HepG2 (cell line): ENCODE results near the gene KCNK15. TPM values are rescaled to one million over a fixed set of nuclear protein-coding genes. Genes with fewer than 3 reads are reported as not detected.

Experiments
- ATAC-seq: fragments of 200-7000 bp; cut with Tn5 transposase; 3 replicates; pipeline ENCODE4 v1.9.1; 2020; ENCODE audit warnings: mild to moderate bottlenecking, moderate library complexity
- BruUV-seq: library from RNA; stranded (reverse); fragments of 400-500 nt; replicated peaks from 2 replicates; lab custom pipeline; 2021; lab: Mats Ljungman, UMichigan
- CTCF ChIA-PET: fragments of 300-600 bp; formaldehyde crosslinking; extraction: SDS; loops from one replicate; lab custom pipeline; 2021; ENCODE audit warnings: low total read pairs, inconsistent platforms, low intra/inter-chr PET ratio; lab: Yijun Ruan, JAX
- POLR2A ChIA-PET: fragments of 350-600 bp; sonication (Branson Sonifier 250); formaldehyde crosslinking; loops from one replicate; lab custom pipeline; 2020; ENCODE audit warnings: antibody characterized with exemption, inconsistent platforms; lab: Yijun Ruan, JAX
- DNase-seq: peaks from one replicate; pipeline ENCODE4 v3.0.0-alpha.2; 2015; ENCODE audit warnings: low spot score
- FAIRE-seq: peaks from 3 replicates; lab custom pipeline; 2011; peaks lifted over from hg19 to GRCh38; lab: Jason Lieb, UNC
- H2AFZ ChIP-seq: one replicate; pipeline ENCODE4 v1.6.1; 2011; ENCODE audit warnings: low read length, inconsistent platforms
- H3K27ac ChIP-seq: fragments of 300-600 bp; 3 replicates; pipeline ENCODE4 v1.8.0; 2011; ENCODE audit warnings: mixed run types, mild to moderate bottlenecking, mixed read lengths, low read length, inconsistent platforms; ENCODE audit not compliant: insufficient read depth; ENCODE audit errors: extremely low read length
- H3K27me3 ChIP-seq, 2 experiments: fragments of 200-600 bp in 1 of 2; 2 replicates in 1 of 2; 3 replicates in 1 of 2; pipeline versions ENCODE4 v1.6.0 to v1.8.0; 2011; ENCODE audit warnings: low read length in 2 of 2, mild to moderate bottlenecking in 2 of 2, moderate library complexity in 2 of 2, inconsistent platforms in 1 of 2; ENCODE audit not compliant: insufficient read depth in 2 of 2, control insufficient read depth in 1 of 2
- H3K36me3 ChIP-seq, 2 experiments: fragments of 200-600 bp in 1 of 2; replicated peaks in 1 of 2; 2 replicates in 1 of 2; 3 replicates in 1 of 2; pipeline versions ENCODE4 v1.5.1 to v1.8.0; 2011; ENCODE audit warnings: low read length in 2 of 2, inconsistent platforms in 1 of 2; ENCODE audit not compliant: insufficient read depth in 2 of 2, control insufficient read depth in 1 of 2
- H3K4me1 ChIP-seq: 2 replicates; pipeline ENCODE4 v1.5.1; 2012; ENCODE audit warnings: low read length, inconsistent platforms; ENCODE audit not compliant: insufficient read depth
- H3K4me2 ChIP-seq: 2 replicates; pipeline ENCODE4 v1.6.0; 2011; ENCODE audit warnings: low read depth, low read length, inconsistent platforms
- H3K4me3 ChIP-seq, 3 experiments: fragments of 200-600 bp in 1 of 3; sonication (generic), shearing (Covaris generic) in 1 of 3; replicated peaks in 1 of 3; 2 replicates each; pipeline ENCODE4 v1.5.1; 2011 to 2016; ENCODE audit warnings: low read length in 3 of 3, inconsistent platforms in 2 of 3, low read depth in 2 of 3, mild to moderate bottlenecking in 2 of 3, control low read depth in 1 of 3, mixed read lengths in 1 of 3; ENCODE audit not compliant: insufficient read depth in 1 of 3
- H3K79me2 ChIP-seq: one replicate; pipeline ENCODE4 v1.6.1; 2011; ENCODE audit warnings: low read length, inconsistent platforms; ENCODE audit not compliant: insufficient read depth
- H3K9ac ChIP-seq: 2 replicates; pipeline ENCODE4 v1.6.0; 2011; ENCODE audit warnings: mild to moderate bottlenecking, low read depth, low read length, inconsistent platforms; ENCODE audit not compliant: insufficient read depth
- H3K9me3 ChIP-seq: 2 replicates; pipeline ENCODE4 v1.5.1; 2012; ENCODE audit warnings: mild to moderate bottlenecking, low read length
- H4K20me1 ChIP-seq: 2 replicates; pipeline ENCODE4 v1.6.0; 2011; ENCODE audit warnings: inconsistent platforms, mild to moderate bottlenecking, low read length, moderate library complexity; ENCODE audit not compliant: insufficient read depth
- CREM ChIP-seq, 2 experiments: sonication (generic) in 1 of 2; formaldehyde crosslinking in 1 of 2; IDR thresholded peaks; 2 replicates each; pipeline versions ENCODE4 v1.4.0 to v1.6.1; 2016 to 2020; ENCODE audit warnings: antibody characterized with exemption in 1 of 2, mild to moderate bottlenecking in 1 of 2, missing genetic modification reagents in 1 of 2
- CTCF ChIP-seq: sonication (generic); formaldehyde crosslinking; IDR thresholded peaks from 2 replicates; pipeline ENCODE4 v1.5.0; 2020; ENCODE audit warnings: mild to moderate bottlenecking, missing genetic modification reagents, moderate library complexity
- STAG1 ChIP-seq: sonication (generic); formaldehyde crosslinking; IDR thresholded peaks from 2 replicates; pipeline ENCODE4 v1.4.0; 2020; ENCODE audit warnings: missing genetic modification reagents
- ZNF138 ChIP-seq: sonication (generic); formaldehyde crosslinking; IDR thresholded peaks from 2 replicates; pipeline ENCODE4 v1.5.0; 2020; ENCODE audit warnings: mild to moderate bottlenecking, low read depth, missing genetic modification reagents
- WGBS: methylation state at CpG from one replicate; pipeline ENCODE4 v1.1.6; 2017; ENCODE audit warnings: low lambda C conversion rate; 5-methylcytosine and 5-hydroxymethylcytosine counted together
- in situ Hi-C: cut with HindIII; loops from 2 replicates; pipeline ENCODE4 v1.10.0; 2017; ENCODE audit warnings: low pct_unique_long_range_greater_than_20kb; ENCODE audit not compliant: extremely low pct_ligation_motif_present
- intact Hi-C: fragments of 100-400 bp; cut with micrococcal nuclease; formaldehyde crosslinking; loops from one replicate; pipeline ENCODE4 v1.10.0; 2022; ENCODE audit not compliant: unreplicated experiment
- polyA plus RNA-seq, 8 experiments: library from polyadenylated mRNA; depleted of rRNA in 3 of 8; stranded (reverse) in 7 of 8; unstranded in 1 of 8; fragments of >200 nt; fragmentation: Illumina TruSeq in 4 of 8; extraction: Trizol in 4 of 8; gene quantifications; 2 replicates each; pipeline versions ENCODE4 v1.2.1 to v1.2.3, GENCODE V29; 2011 to 2016; ENCODE audit warnings: low read depth in 4 of 8, missing spikeins in 1 of 8, mixed read lengths in 1 of 8; ENCODE audit not compliant: insufficient read depth in 1 of 8
- total RNA-seq, 5 experiments: library from RNA; depleted of rRNA; stranded (reverse); fragments of >200 nt; fragmentation: Illumina TruSeq; extraction: Trizol; gene quantifications; 2 replicates each; pipeline ENCODE4 v1.2.3, GENCODE V29; 2016; ENCODE audit warnings: low read depth in 1 of 5
- TF ChIP-seq, protein P1 (sequence below): IDR thresholded peaks from 2 replicates; pipeline ENCODE4 v1.6.1; 2016
- TF ChIP-seq, protein P2 (sequence below), 2 experiments: fragments of 450-650 bp in 1 of 2; sonication (generic) in 1 of 2; formaldehyde crosslinking in 1 of 2; IDR thresholded peaks; 2 replicates each; pipeline versions ENCODE4 v1.6.1 to v1.8.0; 2016 to 2022; ENCODE audit warnings: antibody characterized with exemption in 1 of 2, mild to moderate bottlenecking in 1 of 2, missing genetic modification reagents in 1 of 2

KCNK15 gene
- total and polyA plus RNA-seq, 2 of the 13 experiments (the other 11 are each of a cell fraction or from before 2014, with no cell fraction given): 0.03 TPM; not detected in 1

DNA sequence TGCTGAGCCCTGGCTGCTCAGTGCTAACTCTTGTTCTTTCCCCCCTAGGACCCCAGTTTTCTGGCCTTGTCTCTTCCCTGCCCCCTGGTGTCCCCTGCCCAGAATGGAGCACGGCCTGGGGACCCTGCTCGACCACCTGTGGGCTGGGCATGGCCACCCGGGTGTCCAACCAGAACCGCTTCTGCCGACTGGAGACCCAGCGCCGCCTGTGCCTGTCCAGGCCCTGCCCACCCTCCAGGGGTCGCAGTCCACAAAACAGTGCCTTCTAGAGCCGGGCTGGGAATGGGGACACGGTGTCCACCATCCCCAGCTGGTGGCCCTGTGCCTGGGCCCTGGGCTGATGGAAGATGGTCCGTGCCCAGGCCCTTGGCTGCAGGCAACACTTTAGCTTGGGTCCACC lies 18.6 kb upstream of the KCNK15 start:
- Histone ChIP-seq H3K9me3 (no peaks in the 10 kb centered on the region), H3K4me2 (no peak overlapping the region), H3K4me3 (no peak overlapping the region), H4K20me1 (no peaks in the 10 kb centered on the region), H3K27ac (no peak overlapping the region), H3K9ac (no peak overlapping the region), H2AFZ (no peak overlapping the region), H3K36me3 (no peaks in the 10 kb centered on the region), H3K4me1 (no peaks in the 10 kb centered on the region), H3K79me2 (no peaks in the 10 kb centered on the region), H3K27me3 (peaks cover 0 to 29% of the 10 kb centered on the region in 2 experiments; a peak in 3 of 5 replicates)
- WGBS: 24% methylated on average over 11 of the region's 11 CpGs
- ATAC-seq (peak; percentile 80), DNase-seq (no peak), FAIRE-seq (no peak)
- TF ChIP-seq CREM (IDR thresholded peaks at IDR 0.05) (no peak), CREM (CRISPR knock-in tag; IDR thresholded peaks at IDR 0.05) (peak; percentile 5; the same call in 1 of the 2 replicates), STAG1 (CRISPR knock-in tag) (peak; percentile 13; the same call in 1 of the 2 replicates), ZNF138 (CRISPR knock-in tag) (no peak), CTCF (peak; percentile 56)
- TF ChIP-seq, protein P1, sequence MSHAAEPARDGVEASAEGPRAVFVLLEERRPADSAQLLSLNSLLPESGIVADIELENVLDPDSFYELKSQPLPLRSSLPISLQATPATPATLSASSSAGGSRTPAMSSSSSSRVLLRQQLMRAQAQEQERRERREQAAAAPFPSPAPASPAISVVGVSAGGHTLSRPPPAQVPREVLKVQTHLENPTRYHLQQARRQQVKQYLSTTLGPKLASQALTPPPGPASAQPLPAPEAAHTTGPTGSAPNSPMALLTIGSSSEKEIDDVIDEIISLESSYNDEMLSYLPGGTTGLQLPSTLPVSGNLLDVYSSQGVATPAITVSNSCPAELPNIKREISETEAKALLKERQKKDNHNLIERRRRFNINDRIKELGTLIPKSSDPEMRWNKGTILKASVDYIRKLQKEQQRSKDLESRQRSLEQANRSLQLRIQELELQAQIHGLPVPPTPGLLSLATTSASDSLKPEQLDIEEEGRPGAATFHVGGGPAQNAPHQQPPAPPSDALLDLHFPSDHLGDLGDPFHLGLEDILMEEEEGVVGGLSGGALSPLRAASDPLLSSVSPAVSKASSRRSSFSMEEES (CRISPR knock-in tag): no peak
- TF ChIP-seq, protein P2, sequence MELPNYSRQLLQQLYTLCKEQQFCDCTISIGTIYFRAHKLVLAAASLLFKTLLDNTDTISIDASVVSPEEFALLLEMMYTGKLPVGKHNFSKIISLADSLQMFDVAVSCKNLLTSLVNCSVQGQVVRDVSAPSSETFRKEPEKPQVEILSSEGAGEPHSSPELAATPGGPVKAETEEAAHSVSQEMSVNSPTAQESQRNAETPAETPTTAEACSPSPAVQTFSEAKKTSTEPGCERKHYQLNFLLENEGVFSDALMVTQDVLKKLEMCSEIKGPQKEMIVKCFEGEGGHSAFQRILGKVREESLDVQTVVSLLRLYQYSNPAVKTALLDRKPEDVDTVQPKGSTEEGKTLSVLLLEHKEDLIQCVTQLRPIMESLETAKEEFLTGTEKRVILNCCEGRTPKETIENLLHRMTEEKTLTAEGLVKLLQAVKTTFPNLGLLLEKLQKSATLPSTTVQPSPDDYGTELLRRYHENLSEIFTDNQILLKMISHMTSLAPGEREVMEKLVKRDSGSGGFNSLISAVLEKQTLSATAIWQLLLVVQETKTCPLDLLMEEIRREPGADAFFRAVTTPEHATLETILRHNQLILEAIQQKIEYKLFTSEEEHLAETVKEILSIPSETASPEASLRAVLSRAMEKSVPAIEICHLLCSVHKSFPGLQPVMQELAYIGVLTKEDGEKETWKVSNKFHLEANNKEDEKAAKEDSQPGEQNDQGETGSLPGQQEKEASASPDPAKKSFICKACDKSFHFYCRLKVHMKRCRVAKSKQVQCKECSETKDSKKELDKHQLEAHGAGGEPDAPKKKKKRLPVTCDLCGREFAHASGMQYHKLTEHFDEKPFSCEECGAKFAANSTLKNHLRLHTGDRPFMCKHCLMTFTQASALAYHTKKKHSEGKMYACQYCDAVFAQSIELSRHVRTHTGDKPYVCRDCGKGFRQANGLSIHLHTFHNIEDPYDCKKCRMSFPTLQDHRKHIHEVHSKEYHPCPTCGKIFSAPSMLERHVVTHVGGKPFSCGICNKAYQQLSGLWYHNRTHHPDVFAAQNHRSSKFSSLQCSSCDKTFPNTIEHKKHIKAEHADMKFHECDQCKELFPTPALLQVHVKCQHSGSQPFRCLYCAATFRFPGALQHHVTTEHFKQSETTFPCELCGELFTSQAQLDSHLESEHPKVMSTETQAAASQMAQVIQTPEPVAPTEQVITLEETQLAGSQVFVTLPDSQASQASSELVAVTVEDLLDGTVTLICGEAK (IDR thresholded peaks at IDR 0.05): no peak
- TF ChIP-seq, protein P2 (CRISPR knock-in tag; IDR thresholded peaks at IDR 0.05): 0 out of 2 replicates have a peak, but pooled peaks have one; percentile 17
- no TSS peak for BruUV-seq
- in situ Hi-C loops (no loop called here), intact Hi-C loops (no loop called here)
- ChIA-PET POLR2A (no interaction called here), CTCF (no interaction called here)
